Inflammatory macrophage (primary cell): ENCODE data around the gene GSTM5.
"Not testable (repeated sequence)": the region's sequence is repeated elsewhere in the genome, so short reads cannot be mapped to it uniquely, and the experiment has no call there.

Source experiments
- DNase-seq, 2 donors: peaks; one replicate each; pipeline ENCODE4 v3.0.0-alpha.2; 2020 to 2022

The GSTM5 gene

GRCh38 chr1:109697066-109697465 is 15.0 kb upstream of the GSTM5 start:
- DNase-seq, result no peak

GRCh38 chr1:109697861-109698260 is 14.2 kb upstream of the GSTM5 start:
- not testable (repeated sequence) for DNase-seq

GRCh38 chr1:109702940-109703339 is 9.1 kb upstream of the GSTM5 start:
- DNase-seq, result not testable (repeated sequence)

- DNase-seq, result no peak
Observed at GRCh38 chr1:109704173-109704572, 7.9 kb upstream of the GSTM5 start.

- DNase-seq, result no peak
Observed at GRCh38 chr1:109705411-109705810, 6.6 kb upstream of the GSTM5 start.

GRCh38 chr1:109708949-109709348 is 3.1 kb upstream of the GSTM5 start:
- DNase-seq, result not testable (repeated sequence)

GRCh38 chr1:109709822-109710221 is 2.2 kb upstream of the GSTM5 start:
- not testable (repeated sequence) for DNase-seq

- no peak for DNase-seq
Observed at GRCh38 chr1:109712321-109712864, 342 bp downstream of the GSTM5 start.

GRCh38 chr1:109713636-109714035 is 1.6 kb downstream of the GSTM5 start:
- DNase-seq, result no peak

GRCh38 chr1:109714661-109715372 is 2.8 kb downstream of the GSTM5 start:
- DNase-seq, result no peak

GRCh38 chr1:109716121-109716520 is 4.1 kb downstream of the GSTM5 start:
- no peak for DNase-seq

- no peak for DNase-seq
Observed at GRCh38 chr1:109716570-109717090, 4.6 kb downstream of the GSTM5 start.

GRCh38 chr1:109717729-109718128 is 5.7 kb downstream of the GSTM5 start:
- DNase-seq, result no peak

- no peak for DNase-seq
Observed at GRCh38 chr1:109718495-109718894, 6.4 kb downstream of the GSTM5 start.

- no peak for DNase-seq
Observed at GRCh38 chr1:109719337-109719837, 7.3 kb downstream of the GSTM5 start.

- DNase-seq, result peak; percentile 8 to 39
Observed at GRCh38 chr1:109721042-109721441, 9.0 kb downstream of the GSTM5 start.

GRCh38 chr1:109721971-109722370 is 9.9 kb downstream of the GSTM5 start:
- no peak for DNase-seq

- no peak for DNase-seq
Observed at GRCh38 chr1:109722908-109723691, 11.0 kb downstream of the GSTM5 start.

- no peak for DNase-seq
Observed at GRCh38 chr1:109724933-109725332, 12.9 kb downstream of the GSTM5 start.

- DNase-seq, result no peak
Observed at GRCh38 chr1:109725510-109725909, 13.5 kb downstream of the GSTM5 start.

GRCh38 chr1:109726007-109726406 is 14.0 kb downstream of the GSTM5 start:
- no peak for DNase-seq

GRCh38 chr1:109726728-109727373 is 14.8 kb downstream of the GSTM5 start:
- no peak for DNase-seq

- DNase-seq, result no peak
Observed at GRCh38 chr1:109728870-109729269, 16.8 kb downstream of the GSTM5 start.
